SK-N-SH treated with all-trans-retinoic acid at 6 μM for 48 hours (cell line): ENCODE measurements around the gene BOLA3.

Source experiments
- GLIS3 ChIP-seq: fragments of 250-450 bp; sonication (Bioruptor Pico); IDR thresholded peaks from 2 replicates; pipeline ENCODE4 v1.5.0; 2020; ENCODE audit warnings: mild to moderate bottlenecking, moderate library complexity
- ISL1 ChIP-seq: fragments of 250-450 bp; sonication (Bioruptor Pico); IDR thresholded peaks from 2 replicates; pipeline ENCODE4 v2.1.2; 2022; ENCODE audit warnings: mild to moderate bottlenecking, moderate library complexity
- OSR1 ChIP-seq: fragments of 250-450 bp; sonication (Bioruptor Pico); IDR thresholded peaks from 2 replicates; pipeline ENCODE4 v1.8.0; 2022; ENCODE audit warnings: moderate library complexity, mild to moderate bottlenecking, inconsistent platforms
- ZC3H10 ChIP-seq: fragments of 250-450 bp; sonication (Bioruptor Pico); IDR thresholded peaks from 2 replicates; pipeline ENCODE4 v1.5.1; 2021; ENCODE audit warnings: mild to moderate bottlenecking, moderate library complexity
- ZFP3 ChIP-seq: fragments of 250-450 bp; sonication (Bioruptor Pico); IDR thresholded peaks from 2 replicates; pipeline ENCODE4 v1.5.0; 2020; ENCODE audit warnings: mild to moderate bottlenecking, moderate library complexity
- ZFP30 ChIP-seq: fragments of 450-650 bp; formaldehyde crosslinking; IDR thresholded peaks from 2 replicates; pipeline ENCODE4 v1.5.0; 2022; ENCODE audit warnings: mild to moderate bottlenecking, moderate library complexity
- TF ChIP-seq, protein P1 (sequence below): fragments of 250-450 bp; sonication (Bioruptor Pico); IDR thresholded peaks from 2 replicates; pipeline ENCODE4 v1.8.0; 2020; ENCODE audit warnings: mild to moderate bottlenecking, moderate library complexity, borderline replicate concordance
- TF ChIP-seq, protein P2 (sequence below): fragments of 250-450 bp; sonication (Bioruptor Pico); IDR thresholded peaks from 2 replicates; pipeline ENCODE4 v1.5.1; 2020; ENCODE audit warnings: low read depth, mild to moderate bottlenecking, moderate library complexity
- TF ChIP-seq, protein P3 (sequence below): fragments of 250-450 bp; sonication (Bioruptor Pico); IDR thresholded peaks from 2 replicates; pipeline ENCODE4 v1.8.0; 2021; ENCODE audit warnings: low read depth, mild to moderate bottlenecking, moderate library complexity, borderline replicate concordance

DNA sequence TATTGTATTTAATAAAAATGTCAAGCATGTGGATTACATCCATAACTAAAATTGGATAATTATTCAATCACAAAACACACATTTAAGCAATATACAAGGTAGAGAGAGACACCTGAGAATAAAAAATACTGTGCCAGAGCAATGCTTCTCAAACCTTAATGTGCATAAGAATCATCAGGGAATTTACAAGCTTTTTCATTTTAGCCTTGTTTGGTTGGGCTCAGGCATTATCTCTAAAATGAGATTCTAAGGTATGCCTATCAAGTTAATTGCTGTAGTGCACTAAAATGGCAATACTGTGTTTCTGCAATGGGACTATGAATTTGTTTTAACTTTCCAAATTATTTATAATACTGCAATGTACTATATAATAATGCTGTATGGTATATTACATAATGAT, 30.0 kb upstream of the BOLA3 start:
- TF ChIP-seq OSR1 (CRISPR knock-in tag) (no peak), ZFP30 (CRISPR knock-in tag) (no peak), ISL1 (CRISPR knock-in tag) (no peak), ZC3H10 (no peak), ZFP3 (CRISPR knock-in tag) (no peak), GLIS3 (CRISPR knock-in tag) (no peak)
- TF ChIP-seq, protein P1, sequence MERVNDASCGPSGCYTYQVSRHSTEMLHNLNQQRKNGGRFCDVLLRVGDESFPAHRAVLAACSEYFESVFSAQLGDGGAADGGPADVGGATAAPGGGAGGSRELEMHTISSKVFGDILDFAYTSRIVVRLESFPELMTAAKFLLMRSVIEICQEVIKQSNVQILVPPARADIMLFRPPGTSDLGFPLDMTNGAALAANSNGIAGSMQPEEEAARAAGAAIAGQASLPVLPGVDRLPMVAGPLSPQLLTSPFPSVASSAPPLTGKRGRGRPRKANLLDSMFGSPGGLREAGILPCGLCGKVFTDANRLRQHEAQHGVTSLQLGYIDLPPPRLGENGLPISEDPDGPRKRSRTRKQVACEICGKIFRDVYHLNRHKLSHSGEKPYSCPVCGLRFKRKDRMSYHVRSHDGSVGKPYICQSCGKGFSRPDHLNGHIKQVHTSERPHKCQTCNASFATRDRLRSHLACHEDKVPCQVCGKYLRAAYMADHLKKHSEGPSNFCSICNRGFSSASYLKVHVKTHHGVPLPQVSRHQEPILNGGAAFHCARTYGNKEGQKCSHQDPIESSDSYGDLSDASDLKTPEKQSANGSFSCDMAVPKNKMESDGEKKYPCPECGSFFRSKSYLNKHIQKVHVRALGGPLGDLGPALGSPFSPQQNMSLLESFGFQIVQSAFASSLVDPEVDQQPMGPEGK (CRISPR knock-in tag), result no peak
- TF ChIP-seq, protein P2, sequence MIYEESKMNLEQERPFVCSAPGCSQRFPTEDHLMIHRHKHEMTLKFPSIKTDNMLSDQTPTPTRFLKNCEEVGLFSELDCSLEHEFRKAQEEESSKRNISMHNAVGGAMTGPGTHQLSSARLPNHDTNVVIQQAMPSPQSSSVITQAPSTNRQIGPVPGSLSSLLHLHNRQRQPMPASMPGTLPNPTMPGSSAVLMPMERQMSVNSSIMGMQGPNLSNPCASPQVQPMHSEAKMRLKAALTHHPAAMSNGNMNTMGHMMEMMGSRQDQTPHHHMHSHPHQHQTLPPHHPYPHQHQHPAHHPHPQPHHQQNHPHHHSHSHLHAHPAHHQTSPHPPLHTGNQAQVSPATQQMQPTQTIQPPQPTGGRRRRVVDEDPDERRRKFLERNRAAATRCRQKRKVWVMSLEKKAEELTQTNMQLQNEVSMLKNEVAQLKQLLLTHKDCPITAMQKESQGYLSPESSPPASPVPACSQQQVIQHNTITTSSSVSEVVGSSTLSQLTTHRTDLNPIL, result no peak
- TF ChIP-seq, protein P3, sequence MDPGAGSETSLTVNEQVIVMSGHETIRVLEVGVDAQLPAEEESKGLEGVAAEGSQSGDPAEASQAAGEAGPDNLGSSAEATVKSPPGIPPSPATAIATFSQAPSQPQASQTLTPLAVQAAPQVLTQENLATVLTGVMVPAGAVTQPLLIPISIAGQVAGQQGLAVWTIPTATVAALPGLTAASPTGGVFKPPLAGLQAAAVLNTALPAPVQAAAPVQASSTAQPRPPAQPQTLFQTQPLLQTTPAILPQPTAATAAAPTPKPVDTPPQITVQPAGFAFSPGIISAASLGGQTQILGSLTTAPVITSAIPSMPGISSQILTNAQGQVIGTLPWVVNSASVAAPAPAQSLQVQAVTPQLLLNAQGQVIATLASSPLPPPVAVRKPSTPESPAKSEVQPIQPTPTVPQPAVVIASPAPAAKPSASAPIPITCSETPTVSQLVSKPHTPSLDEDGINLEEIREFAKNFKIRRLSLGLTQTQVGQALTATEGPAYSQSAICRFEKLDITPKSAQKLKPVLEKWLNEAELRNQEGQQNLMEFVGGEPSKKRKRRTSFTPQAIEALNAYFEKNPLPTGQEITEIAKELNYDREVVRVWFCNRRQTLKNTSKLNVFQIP, result no peak
